Nephron (organoid): ENCODE results near the gene JPH2.
A peak's percentile ranks its signal among the peaks of the same experiment; 100 is the strongest.

Source experiments
- H3K27ac Mint-ChIP-seq, 3 experiments: 2 replicates each; pipeline ENCODE4 v1.8.0; 2020; ENCODE audit warnings: mixed read lengths in 3 of 3, mild to moderate bottlenecking in 2 of 3, moderate library complexity in 1 of 3
- H3K27me3 Mint-ChIP-seq: 2 replicates; pipeline ENCODE4 v1.8.0; 2021; ENCODE audit warnings: low read depth, mild to moderate bottlenecking, moderate library complexity, mixed read lengths
- H3K36me3 Mint-ChIP-seq: 2 replicates; pipeline ENCODE4 v1.8.0; 2020; ENCODE audit warnings: low read depth, mixed read lengths
- H3K4me1 Mint-ChIP-seq: 2 replicates; pipeline ENCODE4 v1.8.0; 2020; ENCODE audit warnings: mixed read lengths
- H3K4me3 Mint-ChIP-seq, 3 experiments: 2 replicates each; pipeline ENCODE4 v1.8.0; 2020; ENCODE audit warnings: mild to moderate bottlenecking in 3 of 3, mixed read lengths in 3 of 3, moderate library complexity in 2 of 3
- H3K9me3 Mint-ChIP-seq: 2 replicates; pipeline ENCODE4 v1.8.0; 2020; ENCODE audit warnings: mixed read lengths
- CTCF ChIP-seq, 3 experiments: fragments of 200-600 bp; sonication (generic); IDR thresholded peaks; one replicate each; pipeline ENCODE4 v1.5.0; 2021; ENCODE audit warnings: antibody characterized with exemption in 3 of 3; ENCODE audit not compliant: unreplicated experiment in 3 of 3

The JPH2 gene

DNA sequence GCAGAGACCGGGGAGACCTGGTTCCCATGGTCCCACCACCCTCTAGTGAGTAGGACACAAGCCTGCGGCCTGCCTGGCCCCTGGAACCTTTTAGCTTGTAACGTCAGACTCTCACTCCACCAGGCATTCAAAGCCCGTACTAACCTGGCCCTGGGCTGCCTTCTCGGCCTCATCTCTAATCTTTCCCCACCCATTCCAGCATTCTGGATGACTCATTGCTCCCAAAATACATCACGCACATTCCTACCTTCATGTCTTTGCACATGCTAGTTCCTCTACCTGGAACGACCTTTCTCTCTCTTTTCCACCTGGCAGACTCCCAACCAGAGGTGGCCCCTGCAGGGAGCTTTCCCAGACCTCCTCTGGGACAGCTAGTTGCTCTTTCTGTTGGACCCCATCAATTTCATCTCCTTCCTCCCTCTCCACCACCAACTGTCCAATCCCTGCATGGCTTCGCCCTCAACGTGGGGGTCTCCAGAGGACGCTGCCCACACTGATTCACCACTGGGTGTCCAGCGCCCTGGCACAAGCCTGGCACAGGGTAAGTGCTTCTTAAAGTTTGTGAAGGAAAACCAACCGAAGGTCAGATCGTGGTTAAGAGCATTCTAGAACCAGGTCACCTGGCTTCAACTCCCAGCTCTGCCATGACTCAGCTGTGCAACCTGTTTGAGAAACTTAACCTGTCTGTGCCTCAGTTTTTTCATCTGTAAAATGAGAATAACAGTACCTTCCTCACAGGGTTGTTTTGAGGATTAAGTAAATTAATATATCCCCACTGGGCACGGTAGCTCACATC lies 35.2 kb downstream of the JPH2 start:
- no peak for TF ChIP-seq CTCF (IDR thresholded peaks at IDR 0.05; ENCODE audit: unreplicated experiment in 3 of 3)
- Mint-ChIP-seq H3K9me3 (peaks cover 3% of the 10 kb centered on the region), H3K36me3 (peaks cover 5% of the 10 kb centered on the region), H3K4me3 (no peak overlapping the region), H3K27ac (no peak overlapping the region), H3K27me3 (peaks cover 3% of the 10 kb centered on the region), H3K4me1 (peaks cover 33% of the 10 kb centered on the region)

- Mint-ChIP-seq H3K9me3 (peaks cover 3% of the 10 kb centered on the region), H3K36me3 (no peaks in the 10 kb centered on the region), H3K4me1 (peaks cover 55% of the 10 kb centered on the region), H3K27ac (peak overlapping the region; percentile 8 to 80 (median 44)), H3K4me3 (no peak overlapping the region), H3K27me3 (peaks cover 15% of the 10 kb centered on the region)
- no peak for TF ChIP-seq CTCF (IDR thresholded peaks at IDR 0.05; ENCODE audit: unreplicated experiment in 3 of 3)
Measured at GRCh38 chr20:44146272-44146671, 40.7 kb downstream of the JPH2 start.

DNA sequence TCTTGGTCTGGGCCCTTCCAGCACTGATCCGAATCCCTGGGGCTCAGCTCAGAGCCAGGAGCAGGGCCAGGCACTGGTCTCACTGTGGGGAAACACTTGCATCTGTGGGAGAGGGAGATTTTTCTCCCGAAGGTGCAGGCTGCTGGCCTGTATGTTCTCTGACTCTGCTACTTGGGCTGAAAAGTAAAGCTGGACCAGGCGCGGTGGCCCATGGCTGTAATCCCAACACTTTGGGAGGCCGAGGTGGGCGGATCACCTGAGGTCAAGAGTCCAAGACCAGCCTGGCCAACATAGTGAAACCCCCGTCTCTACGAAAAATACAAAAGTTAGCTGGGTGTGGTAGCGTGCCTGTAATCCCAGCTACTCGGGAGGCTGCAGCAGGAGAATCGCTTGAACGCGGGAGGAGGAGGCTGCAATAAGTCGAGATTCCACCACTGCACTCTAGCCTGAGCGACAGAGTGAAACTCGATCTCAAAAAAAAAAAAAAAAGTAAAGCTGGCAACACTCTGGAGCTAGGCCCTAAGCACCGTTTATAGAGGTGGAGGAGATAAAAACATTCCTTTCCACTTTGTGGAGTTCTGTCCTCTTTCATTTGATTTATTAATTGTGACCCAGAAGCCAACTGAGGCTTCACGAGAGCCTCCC lies 41.7 kb downstream of the JPH2 start:
- TF ChIP-seq CTCF (IDR thresholded peaks at IDR 0.05; ENCODE audit: unreplicated experiment in 3 of 3), result no peak
- Mint-ChIP-seq H3K9me3 (peaks cover 3% of the 10 kb centered on the region), H3K27ac (peak overlapping the region; percentile 22 to 80 (median 76)), H3K27me3 (peaks cover 15% of the 10 kb centered on the region), H3K36me3 (no peaks in the 10 kb centered on the region), H3K4me1 (peaks cover 65% of the 10 kb centered on the region), H3K4me3 (peak overlapping the region in 1 of 3 experiments; percentile 12)

DNA sequence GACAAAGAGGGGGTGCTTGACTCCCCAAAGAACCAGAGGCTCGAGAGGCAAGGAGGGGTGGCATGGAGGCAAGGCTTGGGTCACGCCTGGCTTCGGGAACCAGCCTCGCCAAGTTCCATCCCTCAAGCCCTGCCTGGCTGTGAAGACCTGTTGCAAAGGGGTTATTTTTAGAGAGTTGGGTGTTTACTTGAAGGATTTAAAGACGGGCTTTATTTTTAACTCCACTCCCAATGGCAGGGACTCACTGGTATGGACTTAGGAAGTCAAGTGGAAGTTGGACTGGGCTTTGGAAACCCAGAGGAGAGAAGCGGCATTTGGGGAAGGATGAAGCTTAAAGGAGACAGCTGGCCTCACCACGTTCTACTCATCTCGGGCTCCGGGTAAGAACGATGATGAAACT lies 43.1 kb downstream of the JPH2 start:
- peaks cover 15% of the 10 kb centered on the region for H3K27me3 Mint-ChIP-seq
- TF ChIP-seq CTCF (IDR thresholded peaks at IDR 0.05; ENCODE audit: unreplicated experiment in 3 of 3), result no peak
- H3K27ac Mint-ChIP-seq, result peak overlapping the region in 2 of 3 experiments; percentile 10 to 87
- peak overlapping the region in 1 of 3 experiments; percentile 47 for H3K4me3 Mint-ChIP-seq
- H3K36me3 Mint-ChIP-seq, result no peaks in the 10 kb centered on the region
- no peaks in the 10 kb centered on the region for H3K9me3 Mint-ChIP-seq
- H3K4me1 Mint-ChIP-seq, result peaks cover 74% of the 10 kb centered on the region

- peak overlapping the region; percentile 87 to 98 (median 96) for H3K27ac Mint-ChIP-seq
- TF ChIP-seq CTCF (IDR thresholded peaks at IDR 0.05; ENCODE audit: unreplicated experiment in 3 of 3), result no peak
- peaks cover 76% of the 10 kb centered on the region for H3K4me1 Mint-ChIP-seq
- H3K36me3 Mint-ChIP-seq, result no peaks in the 10 kb centered on the region
- H3K27me3 Mint-ChIP-seq, result peaks cover 12% of the 10 kb centered on the region
- no peak overlapping the region for H3K4me3 Mint-ChIP-seq
- no peaks in the 10 kb centered on the region for H3K9me3 Mint-ChIP-seq
Measured at GRCh38 chr20:44142413-44142812, 44.6 kb downstream of the JPH2 start.
